Brain microvascular endothelial cell (primary cell): Measurements from ENCODE around the gene TGFB3.

Experiments used
- DNase-seq: peaks from one replicate; pipeline ENCODE4 v3.0.0-alpha.2; 2020
- H3K27ac ChIP-seq: fragments of 250-450 bp; sonication (Bioruptor Pico); 2 replicates; pipeline ENCODE4 v1.5.1; 2020; ENCODE audit warnings: mild to moderate bottlenecking, moderate library complexity
- H3K27me3 ChIP-seq: fragments of 250-450 bp; sonication (Bioruptor Pico); replicated peaks from 2 replicates; pipeline ENCODE4 v1.5.1; 2020; ENCODE audit warnings: mild to moderate bottlenecking
- H3K36me3 ChIP-seq: fragments of 250-450 bp; sonication (Bioruptor Pico); replicated peaks from 2 replicates; pipeline ENCODE4 v1.5.1; 2020; ENCODE audit warnings: mild to moderate bottlenecking
- H3K4me3 ChIP-seq: 2 replicates; pipeline ENCODE4 v1.5.1; 2011; ENCODE audit warnings: low read depth, mild to moderate bottlenecking, control low read depth, low read length, moderate library complexity
- in situ Hi-C: cut with HindIII; loops from 2 replicates; pipeline ENCODE4 v1.10.0; 2017; ENCODE audit warnings: low sequenced_read_pairs, low pct_ligation_motif_present
- TF ChIP-seq, protein P1 (sequence below): IDR thresholded peaks from 2 replicates; pipeline ENCODE4 v1.5.1; 2011; ENCODE audit warnings: low read depth, mild to moderate bottlenecking, moderate library complexity, low read length, control low read depth, inconsistent platforms; ENCODE audit errors: missing control alignments

TGFB3 gene

GRCh38 chr14:75986439-75986765 is 4.6 kb upstream of the TGFB3 start:
- in situ Hi-C loops, result no loop called here
- Histone ChIP-seq H3K36me3 (no peaks in the 10 kb centered on the region), H3K27me3 (no peaks in the 10 kb centered on the region), H3K27ac (no peak overlapping the region), H3K4me3 (peak overlapping the region; percentile 82)
- no peak for DNase-seq
- TF ChIP-seq, protein P1, sequence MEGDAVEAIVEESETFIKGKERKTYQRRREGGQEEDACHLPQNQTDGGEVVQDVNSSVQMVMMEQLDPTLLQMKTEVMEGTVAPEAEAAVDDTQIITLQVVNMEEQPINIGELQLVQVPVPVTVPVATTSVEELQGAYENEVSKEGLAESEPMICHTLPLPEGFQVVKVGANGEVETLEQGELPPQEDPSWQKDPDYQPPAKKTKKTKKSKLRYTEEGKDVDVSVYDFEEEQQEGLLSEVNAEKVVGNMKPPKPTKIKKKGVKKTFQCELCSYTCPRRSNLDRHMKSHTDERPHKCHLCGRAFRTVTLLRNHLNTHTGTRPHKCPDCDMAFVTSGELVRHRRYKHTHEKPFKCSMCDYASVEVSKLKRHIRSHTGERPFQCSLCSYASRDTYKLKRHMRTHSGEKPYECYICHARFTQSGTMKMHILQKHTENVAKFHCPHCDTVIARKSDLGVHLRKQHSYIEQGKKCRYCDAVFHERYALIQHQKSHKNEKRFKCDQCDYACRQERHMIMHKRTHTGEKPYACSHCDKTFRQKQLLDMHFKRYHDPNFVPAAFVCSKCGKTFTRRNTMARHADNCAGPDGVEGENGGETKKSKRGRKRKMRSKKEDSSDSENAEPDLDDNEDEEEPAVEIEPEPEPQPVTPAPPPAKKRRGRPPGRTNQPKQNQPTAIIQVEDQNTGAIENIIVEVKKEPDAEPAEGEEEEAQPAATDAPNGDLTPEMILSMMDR, result no peak

DNA sequence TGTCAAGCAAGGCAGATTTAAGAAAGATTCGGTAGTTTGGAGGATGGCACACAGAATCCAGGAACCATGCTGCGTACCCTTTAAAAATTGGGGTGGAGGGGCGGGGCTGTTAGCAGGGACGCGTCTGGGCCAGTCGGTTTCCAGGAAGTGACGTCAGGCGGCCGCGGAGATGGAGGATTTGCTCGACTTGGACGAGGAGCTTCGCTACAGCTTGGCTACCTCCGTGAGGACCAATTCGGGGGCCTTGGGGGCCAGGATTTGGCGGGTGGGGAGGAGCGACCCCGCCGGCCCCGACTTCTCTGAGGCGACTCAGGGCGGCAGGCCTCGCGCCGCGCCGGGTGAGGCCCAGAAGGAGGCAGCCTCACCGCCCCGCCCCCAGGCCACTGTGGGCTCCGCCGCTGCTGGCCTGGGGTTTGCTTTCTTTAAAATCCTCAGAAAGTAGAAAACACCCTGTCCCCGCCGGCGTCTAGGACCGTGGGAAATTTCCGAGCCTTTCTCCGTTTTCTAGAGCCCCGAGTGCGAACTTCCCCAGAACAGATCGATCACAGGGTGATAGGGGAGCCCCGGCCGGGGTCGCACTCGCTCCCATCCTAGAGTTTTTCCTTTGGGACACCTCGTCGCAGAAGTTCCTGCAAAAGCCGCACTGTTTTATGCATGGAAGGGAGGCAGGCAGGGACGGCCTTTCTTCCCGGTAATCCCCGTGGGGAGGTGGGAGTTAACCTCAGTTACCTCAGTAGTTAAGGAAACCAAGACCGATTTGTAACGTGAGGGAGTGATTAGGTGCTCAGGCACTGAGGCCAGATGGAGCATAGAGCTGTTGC is 4.0 kb upstream of the TGFB3 start, which contains the start of gene IFT43:
Gene IFT43 (plus strand): TSS at position 146 of the 821 bp plus-strand sequence. CDS start 24 bp downstream, at position 170.
- Histone ChIP-seq H3K27ac (peak within 1 kb of the TSS; percentile 78), H3K36me3 (no peaks in the 10 kb centered on the region), H3K4me3 (peak within 1 kb of the TSS; percentile 82), H3K27me3 (no peaks in the 10 kb centered on the region)
- in situ Hi-C loops, result no loop called here
- TF ChIP-seq, protein P1, result no peak
- peak; percentile 81 for DNase-seq

DNA sequence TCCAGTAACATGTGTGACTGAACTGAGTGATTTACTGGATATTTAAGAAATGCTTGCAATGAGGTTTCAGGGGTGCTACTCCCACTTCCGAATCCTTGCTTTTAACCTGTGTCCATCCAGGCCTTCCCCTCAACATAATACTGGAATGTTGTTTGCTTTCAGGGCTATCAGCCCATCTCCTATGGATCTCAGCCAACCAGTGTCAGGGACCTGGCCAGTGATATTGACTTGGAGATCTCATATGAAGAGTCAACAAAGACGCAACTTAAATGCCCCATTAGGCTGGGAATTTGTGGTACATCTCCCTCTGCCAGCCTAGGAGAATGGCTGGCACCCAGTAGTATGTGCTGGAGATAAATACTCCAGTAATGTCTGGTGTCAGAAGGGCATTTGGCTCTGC is 2.9 kb upstream of the TGFB3 start:
- Histone ChIP-seq H3K27me3 (no peaks in the 10 kb centered on the region), H3K36me3 (no peaks in the 10 kb centered on the region), H3K27ac (no peak overlapping the region), H3K4me3 (no peak overlapping the region)
- TF ChIP-seq, protein P1, result no peak
- DNase-seq, result no peak
- in situ Hi-C loops, result no loop called here

DNA sequence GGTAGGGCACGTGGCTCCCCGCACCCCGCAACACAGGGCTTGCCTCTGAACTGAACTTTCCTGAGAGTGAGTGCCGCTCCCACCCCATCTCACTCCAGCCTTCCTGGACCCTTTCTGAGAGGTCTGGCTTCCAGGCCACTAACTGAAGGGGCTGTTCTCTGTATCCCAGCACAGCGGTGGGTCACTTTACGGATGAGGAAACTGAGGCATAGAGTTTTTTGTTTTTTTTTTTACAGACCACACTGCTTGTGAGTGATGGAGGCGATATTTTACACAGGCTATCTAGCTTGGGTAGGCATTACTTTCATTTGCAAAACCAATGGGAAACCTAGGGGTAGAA is 1.2 kb upstream of the TGFB3 start:
- peak overlapping the region; percentile 63 for H3K4me3 ChIP-seq
- in situ Hi-C loops, result no loop called here
- no peaks in the 10 kb centered on the region for H3K27me3 ChIP-seq
- no peaks in the 10 kb centered on the region for H3K36me3 ChIP-seq
- no peak overlapping the region for H3K27ac ChIP-seq
- DNase-seq, result no peak
- TF ChIP-seq, protein P1, result no peak

DNA sequence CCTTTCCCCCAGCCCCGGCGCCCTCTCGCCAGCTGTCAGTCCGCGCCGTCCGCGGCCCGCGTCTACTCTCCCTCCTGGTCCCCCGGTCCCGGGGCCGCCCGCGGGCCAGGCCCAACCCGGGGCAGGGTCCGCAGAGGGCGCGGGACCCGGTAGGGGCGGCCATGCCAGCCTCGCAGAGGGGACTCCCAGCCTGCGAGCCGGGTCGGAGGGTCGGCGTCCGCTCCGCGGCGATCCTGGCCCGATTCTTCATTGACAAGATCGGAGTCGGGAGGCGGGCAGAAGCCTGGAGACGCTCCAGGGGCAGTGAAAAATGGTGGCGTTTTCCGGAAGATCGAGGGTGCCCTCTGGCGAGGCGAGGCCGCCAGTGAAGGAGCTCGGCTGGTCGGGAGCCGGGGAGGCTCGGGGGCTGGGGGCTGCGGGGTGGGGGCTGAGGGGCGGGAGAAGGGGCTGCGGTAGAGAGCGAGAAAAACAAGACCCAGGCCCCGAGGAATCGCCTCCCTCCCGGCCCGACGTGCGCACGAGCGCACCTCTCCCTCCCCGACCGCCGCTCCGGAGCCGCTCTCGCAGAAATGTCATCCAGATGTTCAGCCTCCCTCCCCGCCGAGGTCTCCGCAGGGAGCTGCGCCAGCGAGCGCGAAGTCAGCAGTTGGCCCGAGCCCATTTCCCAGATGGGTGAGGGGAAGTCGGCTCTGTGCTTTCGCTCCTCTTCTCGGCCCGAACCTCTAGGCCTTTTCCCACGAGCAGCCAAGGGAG is 647 bp upstream of the TGFB3 start:
- in situ Hi-C loops, result no loop called here
- TF ChIP-seq, protein P1, result peak; percentile 75

More for the DNA sequence above, 647 bp upstream of the TGFB3 start:
- Histone ChIP-seq H3K27ac (peak overlapping the region; percentile 64), H3K27me3 (no peaks in the 10 kb centered on the region), H3K36me3 (no peaks in the 10 kb centered on the region), H3K4me3 (peak overlapping the region; percentile 63)
- DNase-seq, result peak; percentile 69
